GM21723 (cell line): Measurements from ENCODE around the gene GJB5.
"Not testable (repeated sequence)": the region's sequence is repeated elsewhere in the genome, so short reads cannot be mapped to it uniquely, and the experiment has no call there.

ENCODE experiments used
- ATAC-seq: cut with Tn5 transposase; IDR thresholded peaks from one replicate; pipeline ENCODE4 v1.9.1; 2021; ENCODE audit warnings: mild to moderate bottlenecking, moderate library complexity; ENCODE audit not compliant: unreplicated experiment

Gene GJB5

GRCh38 chr1:34754964-34755637, at the start of gene GJB5:
Gene GJB5, plus strand, starts transcription at chr1:34755047. Its CDS starts 2,284 bp downstream, at chr1:34757331.
- ATAC-seq: no peak

GRCh38 chr1:34705077-34705476, 49.8 kb upstream of the GJB5 start:
- no peak for ATAC-seq

DNA sequence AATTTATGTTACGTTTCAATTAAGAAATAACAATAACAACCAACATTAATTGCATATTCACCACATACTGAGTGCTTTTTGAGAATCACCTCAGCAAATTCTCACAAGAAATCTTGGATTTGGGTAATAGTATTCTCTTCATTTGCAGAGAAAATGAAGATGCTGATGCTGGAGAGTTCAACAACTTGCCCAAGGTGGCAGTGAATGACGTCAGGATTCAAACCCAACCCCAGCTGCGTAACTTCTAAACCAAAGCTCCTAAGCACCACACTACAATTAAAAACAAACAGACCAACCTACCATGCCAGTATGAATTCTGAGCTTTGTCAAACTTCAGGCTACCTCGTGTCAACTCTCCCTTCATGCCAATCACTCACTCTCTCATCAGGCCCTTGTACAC, 46.7 kb upstream of the GJB5 start:
- no peak for ATAC-seq

- ATAC-seq: no peak
These were observed 45.3 kb upstream of the GJB5 start for GRCh38 chr1:34709547-34709946.

DNA sequence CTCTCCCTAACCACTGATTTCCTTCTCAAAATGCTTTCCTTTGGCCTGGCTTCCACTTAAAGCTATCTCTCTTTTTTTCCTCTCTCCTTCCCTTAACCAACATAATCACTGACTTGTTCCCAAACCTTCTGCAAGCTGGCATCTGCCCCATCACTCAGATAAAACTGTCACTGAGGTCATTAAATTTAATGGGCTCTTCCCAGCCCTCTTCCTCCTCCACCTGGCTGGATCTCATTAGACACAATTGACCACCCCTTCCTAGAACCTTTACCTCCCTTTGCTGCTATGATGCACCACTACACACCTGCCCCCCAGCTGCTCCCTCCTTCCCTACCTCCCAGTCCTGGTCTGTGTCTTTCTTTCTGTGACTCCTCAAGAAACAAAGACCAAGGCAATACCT, 44.0 kb upstream of the GJB5 start:
- ATAC-seq: no peak

- no peak for ATAC-seq
These were observed 43.4 kb upstream of the GJB5 start for GRCh38 chr1:34711485-34711884.

GRCh38 chr1:34712007-34712688, 42.7 kb upstream of the GJB5 start:
- no peak for ATAC-seq

GRCh38 chr1:34713443-34713842, 41.4 kb upstream of the GJB5 start:
- no peak for ATAC-seq

GRCh38 chr1:34714386-34714785, 40.5 kb upstream of the GJB5 start:
- ATAC-seq: no peak

DNA sequence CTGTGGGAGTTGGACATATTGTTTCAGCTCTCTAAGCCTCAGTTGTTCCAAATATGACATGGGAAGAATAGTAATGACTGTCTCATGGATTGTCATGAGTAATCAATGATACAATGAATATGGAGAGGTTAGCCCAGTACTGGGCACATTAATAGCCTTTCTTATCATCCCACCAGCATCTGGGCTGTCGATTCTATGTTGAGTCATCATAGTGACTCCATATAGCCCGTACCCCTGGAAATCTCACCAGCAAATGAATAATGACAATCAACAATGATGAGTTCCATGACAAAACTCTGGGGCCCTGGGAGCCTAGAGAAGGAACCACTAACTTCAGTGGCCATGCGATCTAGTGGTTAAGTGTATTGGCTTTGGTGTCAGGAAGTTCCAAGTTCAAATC, 39.7 kb upstream of the GJB5 start:
- no peak for ATAC-seq

DNA sequence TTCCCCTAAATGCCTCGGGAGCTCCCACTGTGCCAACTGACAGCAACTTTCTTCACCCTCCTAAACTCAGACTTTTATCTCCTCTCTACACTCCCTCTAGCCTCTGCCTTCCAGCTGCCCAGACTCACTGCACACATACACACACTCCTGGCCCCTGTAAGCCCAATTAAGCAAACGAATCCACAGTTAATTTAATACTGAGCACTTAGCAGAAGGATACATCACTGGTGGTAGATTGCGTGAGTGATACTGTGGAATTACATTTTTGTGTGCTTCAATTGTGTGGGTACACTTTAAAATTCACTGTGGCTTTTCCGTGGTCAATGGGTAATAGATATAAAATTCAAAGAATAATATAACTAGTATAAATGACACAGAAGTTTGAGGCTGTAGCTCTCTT, 33.6 kb upstream of the GJB5 start:
- ATAC-seq: no peak

- no peak for ATAC-seq
These were observed 33.0 kb upstream of the GJB5 start for GRCh38 chr1:34721646-34722355.

GRCh38 chr1:34726861-34727260, 28.0 kb upstream of the GJB5 start:
- ATAC-seq: no peak

DNA sequence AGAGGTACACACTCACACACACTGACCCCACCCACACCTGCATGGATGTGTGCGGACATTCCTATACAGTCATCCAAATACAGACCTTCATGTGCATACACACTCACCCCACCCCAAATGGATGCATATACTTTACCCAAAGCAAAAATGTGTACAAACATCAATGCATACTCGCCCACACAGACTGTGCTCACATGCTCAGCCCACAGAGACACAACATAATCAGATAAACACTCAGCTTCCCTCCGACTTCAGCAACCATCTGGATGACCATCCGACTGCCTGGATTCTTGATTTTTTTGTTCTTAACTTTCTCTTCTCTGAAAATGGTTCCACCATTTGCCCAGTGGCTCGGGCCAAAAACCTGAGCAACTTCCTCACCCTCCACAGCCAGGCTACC, 24.4 kb upstream of the GJB5 start:
- ATAC-seq: no peak

GRCh38 chr1:34732831-34733230, 22.0 kb upstream of the GJB5 start:
- not testable (repeated sequence) for ATAC-seq

GRCh38 chr1:34736692-34737091, 18.2 kb upstream of the GJB5 start:
- ATAC-seq: no peak

- not testable (repeated sequence) for ATAC-seq
These were observed 17.6 kb upstream of the GJB5 start for GRCh38 chr1:34737236-34737635.

DNA sequence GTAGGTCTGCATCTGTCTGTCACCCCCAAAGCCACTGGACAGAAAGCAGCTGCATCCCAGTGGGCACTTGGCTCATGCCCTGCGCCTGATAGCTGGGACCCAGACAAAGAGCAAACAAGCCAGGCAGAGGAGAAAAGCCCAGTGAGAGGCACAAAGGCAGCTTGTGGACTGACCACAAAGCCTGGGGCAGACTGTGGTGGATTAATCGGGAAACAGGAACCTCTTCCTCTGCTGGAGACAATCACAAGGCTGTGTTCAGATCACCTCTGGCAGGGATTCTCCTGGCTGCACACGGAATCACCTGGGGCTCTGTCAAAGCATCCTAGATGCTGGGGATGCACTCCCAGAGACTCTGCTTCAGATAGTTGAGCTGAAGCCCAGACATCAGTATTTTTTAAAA, 15.2 kb upstream of the GJB5 start:
- no peak for ATAC-seq

GRCh38 chr1:34740161-34740868, 14.5 kb upstream of the GJB5 start:
- no peak for ATAC-seq

DNA sequence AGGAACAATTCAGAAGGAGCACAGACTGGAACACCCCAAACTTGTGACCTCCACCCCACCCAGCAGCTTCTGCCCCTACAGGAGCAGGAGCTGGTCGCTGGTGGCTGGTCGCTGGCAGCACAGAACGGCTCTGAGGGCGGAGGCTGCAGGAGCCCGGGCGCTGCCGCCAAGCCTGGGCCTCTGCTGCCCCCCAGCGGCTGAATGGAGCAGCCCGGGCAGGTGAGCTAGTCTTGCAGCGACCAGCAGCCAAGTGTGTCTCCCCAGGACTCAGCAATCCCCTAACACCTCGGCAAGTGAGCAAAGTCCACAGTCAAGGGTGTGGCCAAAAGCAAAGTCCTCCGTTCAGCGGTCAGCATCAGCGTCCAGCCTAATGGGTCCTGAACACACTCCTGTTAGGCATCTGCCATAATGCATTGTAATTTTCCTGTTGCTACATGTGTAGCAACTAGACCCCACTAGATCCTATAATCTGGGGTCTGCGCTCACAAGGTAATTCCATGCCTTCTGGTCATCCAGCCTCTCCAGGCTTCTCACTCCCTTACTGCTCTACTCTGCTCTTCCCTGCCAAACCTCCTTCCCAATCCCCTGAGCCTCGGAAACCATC, 12.1 kb upstream of the GJB5 start:
- no peak for ATAC-seq

DNA sequence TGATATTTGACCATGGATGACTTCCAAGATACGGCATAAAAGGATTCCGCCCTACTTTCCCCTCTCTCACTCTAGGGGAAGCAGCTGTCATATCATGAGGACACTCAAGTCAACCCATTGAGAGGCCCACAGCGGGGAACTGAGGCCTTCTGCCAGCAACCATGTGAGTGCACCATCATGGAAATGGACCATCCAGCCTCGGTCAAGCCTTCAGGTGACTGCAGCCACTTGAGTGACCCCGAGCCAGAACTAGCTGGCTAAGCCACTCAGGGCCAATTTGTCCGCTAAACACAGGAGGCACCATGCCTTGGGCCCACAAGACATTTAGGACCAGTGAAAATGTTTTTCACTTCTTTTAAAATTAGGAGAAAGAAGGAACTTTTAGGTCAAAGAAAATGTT, 11.1 kb upstream of the GJB5 start:
- no peak for ATAC-seq
